ENCODE results near the gene RAB3GAP1. TPM values are rescaled to one million over a fixed set of nuclear protein-coding genes. Genes with fewer than 3 reads are reported as not detected.
"Not testable (repeated sequence)": the region's sequence is repeated elsewhere in the genome, so short reads cannot be mapped to it uniquely, and the experiment has no call there.

RAB3GAP1 gene
- total RNA-seq, 1 experiment from 2014 or later: 29.7 TPM

DNA sequence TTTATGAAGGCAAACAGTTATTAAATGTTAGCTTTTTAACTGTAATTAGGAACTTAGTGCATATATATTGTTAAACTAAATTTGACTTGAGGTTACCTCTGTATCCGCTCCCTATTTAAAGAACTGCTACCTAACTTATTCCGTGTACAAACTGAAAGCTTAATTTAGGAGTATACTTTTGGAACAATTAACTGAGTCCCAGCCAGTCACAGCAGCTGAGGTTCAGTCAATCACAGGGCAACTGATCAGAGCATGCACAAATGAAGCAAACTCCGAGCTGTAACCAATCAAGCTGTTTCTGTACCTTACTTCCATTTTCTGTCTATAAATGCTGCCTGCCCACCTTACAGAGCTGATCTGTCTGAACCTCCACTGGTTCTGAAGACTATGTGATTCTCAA, 61.2 kb downstream of the RAB3GAP1 start:
- no peak for DNase-seq
- H3K27me3 ChIP-seq (ENCODE audit: control insufficient read depth, insufficient read depth, low read length): no peaks in the 10 kb centered on the region
- no peak overlapping the region for H3K4me3 ChIP-seq (ENCODE audit: insufficient read depth, low read depth, low read length)
- H3K36me3 ChIP-seq (replicated peaks; ENCODE audit: control insufficient read depth, insufficient read depth, low read length): peaks cover 2% of the 10 kb centered on the region

DNA sequence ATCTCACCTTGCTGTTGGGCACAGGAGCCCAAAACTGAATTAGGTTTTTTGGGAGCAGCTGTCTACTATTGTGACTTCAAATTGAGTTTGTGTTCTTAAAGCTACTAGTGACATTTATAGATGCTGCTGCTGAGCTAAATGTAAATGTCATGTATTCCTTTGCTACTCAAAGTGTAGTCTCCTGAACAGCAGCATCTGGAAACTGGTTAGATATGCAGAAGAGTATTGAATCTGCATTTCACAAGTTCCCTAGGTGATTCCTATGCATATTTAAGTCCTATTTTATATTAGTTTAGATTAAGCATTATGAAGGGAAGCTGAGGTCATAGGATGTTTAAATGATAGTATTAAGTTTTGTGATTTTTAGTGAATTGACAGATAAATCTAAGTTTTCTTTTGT, 67.5 kb downstream of the RAB3GAP1 start:
- DNase-seq: no peak
- Histone ChIP-seq H3K27me3 (ENCODE audit: control insufficient read depth, insufficient read depth, low read length) (no peaks in the 10 kb centered on the region), H3K36me3 (replicated peaks; ENCODE audit: control insufficient read depth, insufficient read depth, low read length) (no peaks in the 10 kb centered on the region; the same call in 1 of the 2 replicates), H3K4me3 (ENCODE audit: insufficient read depth, low read depth, low read length) (no peak overlapping the region)

- no peak for DNase-seq
- Histone ChIP-seq H3K4me3 (ENCODE audit: insufficient read depth, low read depth, low read length) (no peak overlapping the region), H3K27me3 (ENCODE audit: control insufficient read depth, insufficient read depth, low read length) (no peaks in the 10 kb centered on the region), H3K36me3 (replicated peaks; ENCODE audit: control insufficient read depth, insufficient read depth, low read length) (no peaks in the 10 kb centered on the region)
Measured at GRCh38 chr2:135121016-135121657, 69.0 kb downstream of the RAB3GAP1 start.

DNA sequence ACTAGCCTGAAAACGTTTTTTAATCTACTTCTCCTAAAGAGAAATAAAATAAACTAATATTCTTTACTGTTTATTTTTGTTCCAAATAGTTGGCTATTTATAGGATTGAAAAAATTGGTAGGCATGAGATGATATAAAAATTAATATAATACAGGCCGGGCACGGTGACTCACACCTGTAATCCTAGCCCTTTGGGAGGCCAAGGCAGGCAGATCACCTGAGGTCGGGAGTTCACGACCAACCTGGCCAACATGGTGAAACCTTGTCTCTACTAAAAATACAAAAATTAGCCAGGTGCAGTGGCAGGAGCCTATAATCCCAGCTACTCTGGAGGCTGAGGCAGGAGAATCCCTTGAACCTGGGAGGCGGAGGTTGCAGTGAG, 69.6 kb downstream of the RAB3GAP1 start:
- not testable (repeated sequence) for H3K36me3 ChIP-seq (replicated peaks; ENCODE audit: control insufficient read depth, insufficient read depth, low read length); DNase-seq

DNA sequence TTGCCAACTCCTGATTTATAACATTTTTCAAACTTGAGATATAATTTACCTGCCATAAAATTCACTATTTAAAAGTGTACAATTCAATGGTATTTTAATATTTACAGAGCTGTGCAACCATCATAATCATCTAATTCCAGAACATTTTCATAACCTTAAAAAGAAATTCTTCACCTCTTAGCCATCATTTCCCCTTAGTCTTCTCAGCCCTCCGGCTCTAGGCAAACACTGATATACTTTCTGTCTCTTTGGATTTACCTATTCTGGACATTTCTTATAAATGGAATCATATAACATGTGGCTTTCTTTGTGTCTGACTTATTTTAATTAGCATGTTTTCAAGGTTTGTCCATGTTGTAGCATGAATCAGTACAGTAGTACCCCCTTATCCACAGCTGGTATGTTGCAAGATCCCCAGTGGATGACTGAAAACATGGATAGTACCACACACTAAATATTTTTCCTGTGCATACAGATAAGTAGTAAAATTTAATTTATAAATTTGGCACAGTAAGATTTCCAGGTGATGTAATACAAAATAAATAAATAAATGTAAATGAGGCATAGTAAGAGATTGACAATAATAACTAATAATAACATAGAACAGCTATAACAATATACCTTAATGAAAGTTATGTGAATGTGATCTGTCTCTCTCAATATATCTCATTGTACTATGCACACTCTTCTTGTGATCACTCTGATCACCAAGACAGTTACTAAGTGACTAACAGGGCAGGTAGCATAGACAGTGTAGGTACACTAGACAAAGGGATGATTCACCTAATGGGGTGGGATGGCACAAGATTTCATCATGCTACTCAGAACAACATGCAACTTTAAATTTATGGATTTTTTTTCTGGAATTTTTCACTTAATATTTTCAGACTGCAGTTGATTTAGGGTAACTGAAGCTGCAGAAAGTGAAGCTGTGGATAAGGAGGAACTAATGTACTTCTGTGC, 73.1 kb downstream of the RAB3GAP1 start:
- no peak for DNase-seq
- Histone ChIP-seq H3K36me3 (replicated peaks; ENCODE audit: control insufficient read depth, insufficient read depth, low read length) (peaks cover under 1% of the 10 kb centered on the region; the same call in 1 of the 2 replicates), H3K27me3 (ENCODE audit: control insufficient read depth, insufficient read depth, low read length) (no peaks in the 10 kb centered on the region), H3K4me3 (ENCODE audit: insufficient read depth, low read depth, low read length) (no peak overlapping the region)

More for the DNA sequence above, 69.6 kb downstream of the RAB3GAP1 start:
- not testable (repeated sequence) for H3K4me3 ChIP-seq (ENCODE audit: insufficient read depth, low read depth, low read length); H3K27me3 ChIP-seq (ENCODE audit: control insufficient read depth, insufficient read depth, low read length)

DNA sequence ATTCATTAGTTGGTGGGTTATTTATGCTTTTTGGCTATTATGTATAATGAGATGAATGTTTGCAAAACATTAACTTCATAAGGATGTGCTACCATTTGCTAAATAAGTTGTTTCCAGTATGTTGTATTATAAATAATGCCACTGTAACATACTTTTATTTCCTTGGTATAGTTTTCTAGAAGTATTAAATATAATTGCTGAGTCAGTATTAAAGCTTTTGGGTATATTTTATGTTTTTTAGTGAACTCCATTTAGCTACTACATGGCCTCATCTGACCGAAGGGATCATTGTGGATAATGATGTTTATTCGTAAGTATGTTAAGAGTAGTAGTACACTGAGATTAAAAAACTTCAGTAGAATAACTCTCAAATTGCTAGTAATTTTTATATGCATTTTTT, 73.8 kb downstream of the RAB3GAP1 start:
- Histone ChIP-seq H3K4me3 (ENCODE audit: insufficient read depth, low read depth, low read length) (no peak overlapping the region), H3K36me3 (replicated peaks; ENCODE audit: control insufficient read depth, insufficient read depth, low read length) (peaks cover 3% of the 10 kb centered on the region; the same call in 1 of the 2 replicates), H3K27me3 (ENCODE audit: control insufficient read depth, insufficient read depth, low read length) (no peaks in the 10 kb centered on the region)
- DNase-seq: no peak

- no peak for DNase-seq
- no peaks in the 10 kb centered on the region for H3K27me3 ChIP-seq (ENCODE audit: control insufficient read depth, insufficient read depth, low read length)
- no peak overlapping the region for H3K4me3 ChIP-seq (ENCODE audit: insufficient read depth, low read depth, low read length)
- peaks cover 5% of the 10 kb centered on the region; the same call in 1 of the 2 replicates for H3K36me3 ChIP-seq (replicated peaks; ENCODE audit: control insufficient read depth, insufficient read depth, low read length)
Measured at GRCh38 chr2:135130751-135131150, 78.7 kb downstream of the RAB3GAP1 start.

GRCh38 chr2:135132314-135132713, 80.2 kb downstream of the RAB3GAP1 start:
- DNase-seq: no peak
- Histone ChIP-seq H3K36me3 (replicated peaks; ENCODE audit: control insufficient read depth, insufficient read depth, low read length) (peaks cover 5% of the 10 kb centered on the region; the same call in 1 of the 2 replicates), H3K4me3 (ENCODE audit: insufficient read depth, low read depth, low read length) (no peak overlapping the region), H3K27me3 (ENCODE audit: control insufficient read depth, insufficient read depth, low read length) (no peaks in the 10 kb centered on the region)

DNA sequence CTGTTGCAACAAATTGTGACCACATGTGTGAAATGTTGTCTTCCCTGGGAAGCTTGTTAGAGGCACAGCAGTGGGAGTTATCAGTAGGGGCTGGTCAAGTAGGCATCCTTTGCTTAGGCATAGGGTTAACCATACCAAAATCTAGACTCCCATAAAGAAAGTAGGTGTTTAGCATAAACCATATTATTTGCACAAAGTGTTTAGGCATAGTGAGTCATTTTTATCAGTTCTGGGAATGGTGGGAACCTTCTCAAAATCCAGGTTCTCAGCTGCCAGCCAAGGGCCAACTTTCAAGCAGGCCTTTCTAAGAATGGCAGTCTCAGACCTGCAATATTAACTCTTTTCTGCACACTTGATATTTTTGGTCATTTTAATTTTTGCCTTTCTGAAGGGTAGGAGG, 88.5 kb downstream of the RAB3GAP1 start:
- DNase-seq: no peak
- no peak overlapping the region for H3K4me3 ChIP-seq (ENCODE audit: insufficient read depth, low read depth, low read length)
- H3K27me3 ChIP-seq (ENCODE audit: control insufficient read depth, insufficient read depth, low read length): no peaks in the 10 kb centered on the region
- H3K36me3 ChIP-seq (replicated peaks; ENCODE audit: control insufficient read depth, insufficient read depth, low read length): no peaks in the 10 kb centered on the region; the same call in 1 of the 2 replicates

DNA sequence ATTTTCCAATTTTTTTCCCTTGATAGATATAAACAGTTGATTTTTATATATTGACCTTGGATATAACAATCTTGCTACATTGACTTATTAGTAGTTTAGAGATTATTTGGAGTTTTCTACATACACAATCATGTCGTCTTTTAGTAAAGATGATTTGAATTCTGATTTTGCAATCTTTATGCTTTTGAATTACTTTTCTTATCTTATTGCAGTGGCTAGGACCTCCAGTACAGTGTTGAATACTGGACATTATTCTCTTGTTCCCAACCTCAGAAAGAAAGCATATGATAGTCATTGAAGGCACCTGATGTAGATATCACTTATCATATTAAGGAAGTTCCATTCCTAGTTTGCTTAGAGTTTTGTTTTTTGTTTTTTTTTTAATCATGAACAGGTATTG, 90.2 kb downstream of the RAB3GAP1 start:
- Histone ChIP-seq H3K27me3 (ENCODE audit: control insufficient read depth, insufficient read depth, low read length) (no peaks in the 10 kb centered on the region), H3K4me3 (ENCODE audit: insufficient read depth, low read depth, low read length) (no peak overlapping the region), H3K36me3 (replicated peaks; ENCODE audit: control insufficient read depth, insufficient read depth, low read length) (no peaks in the 10 kb centered on the region; the same call in 1 of the 2 replicates)
- no peak for DNase-seq

- Histone ChIP-seq H3K4me3 (ENCODE audit: insufficient read depth, low read depth, low read length) (no peak overlapping the region), H3K36me3 (replicated peaks; ENCODE audit: control insufficient read depth, insufficient read depth, low read length) (no peaks in the 10 kb centered on the region; the same call in 1 of the 2 replicates), H3K27me3 (ENCODE audit: control insufficient read depth, insufficient read depth, low read length) (no peaks in the 10 kb centered on the region)
- no peak for DNase-seq
Measured at GRCh38 chr2:135144343-135144742, 92.3 kb downstream of the RAB3GAP1 start.

GRCh38 chr2:135149251-135149650, 97.2 kb downstream of the RAB3GAP1 start:
- Histone ChIP-seq H3K4me3 (ENCODE audit: insufficient read depth, low read depth, low read length) (no peak overlapping the region), H3K36me3 (replicated peaks; ENCODE audit: control insufficient read depth, insufficient read depth, low read length) (peaks cover 4% of the 10 kb centered on the region), H3K27me3 (ENCODE audit: control insufficient read depth, insufficient read depth, low read length) (no peaks in the 10 kb centered on the region)
- no peak for DNase-seq

GRCh38 chr2:135150725-135151124, 98.6 kb downstream of the RAB3GAP1 start:
- Histone ChIP-seq H3K4me3 (ENCODE audit: insufficient read depth, low read depth, low read length) (no peak overlapping the region), H3K36me3 (replicated peaks; ENCODE audit: control insufficient read depth, insufficient read depth, low read length) (peaks cover 7% of the 10 kb centered on the region), H3K27me3 (ENCODE audit: control insufficient read depth, insufficient read depth, low read length) (no peaks in the 10 kb centered on the region)
- DNase-seq: no peak

DNA sequence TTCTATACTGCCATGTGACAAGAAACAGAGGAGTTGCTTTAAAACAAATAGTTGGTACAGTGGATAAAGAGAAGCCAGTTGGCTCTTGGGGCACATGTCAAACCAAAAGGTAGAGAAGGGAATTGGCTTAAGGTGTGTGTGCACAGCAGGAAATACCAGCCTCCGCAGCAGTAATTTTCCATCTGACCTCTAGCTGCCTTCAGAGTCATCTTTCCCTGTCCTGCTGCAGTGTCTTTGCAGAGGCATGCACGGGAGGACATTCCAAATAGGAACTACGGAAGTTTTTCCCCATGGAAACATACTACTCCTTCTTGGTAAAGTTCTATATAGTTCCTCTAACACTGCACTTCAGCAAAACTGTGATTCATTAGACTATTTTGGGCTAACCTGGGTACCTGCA, 99.5 kb downstream of the RAB3GAP1 start:
- H3K36me3 ChIP-seq (replicated peaks; ENCODE audit: control insufficient read depth, insufficient read depth, low read length): peaks cover 7% of the 10 kb centered on the region
- no peak overlapping the region for H3K4me3 ChIP-seq (ENCODE audit: insufficient read depth, low read depth, low read length)
- DNase-seq: no peak
- H3K27me3 ChIP-seq (ENCODE audit: control insufficient read depth, insufficient read depth, low read length): no peaks in the 10 kb centered on the region

DNA sequence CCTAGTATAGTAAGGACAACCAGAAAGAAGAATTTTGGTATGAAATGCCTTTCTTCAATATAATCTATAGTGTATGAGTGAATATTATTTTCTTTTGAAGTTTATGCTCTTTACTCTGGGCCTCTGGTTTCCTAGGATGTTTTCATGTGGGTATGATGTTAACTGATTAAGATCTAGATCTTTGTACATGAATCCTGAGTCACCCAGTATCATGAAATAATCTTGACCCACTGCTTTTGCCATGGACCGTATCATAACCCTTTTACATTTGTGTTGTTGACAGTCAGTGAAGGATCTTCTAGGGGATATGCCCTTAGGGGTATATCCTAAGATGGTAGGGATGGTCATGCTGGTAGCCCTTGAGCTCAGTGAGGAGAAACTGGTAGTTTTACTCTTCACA, 100.3 kb downstream of the RAB3GAP1 start:
- H3K4me3 ChIP-seq (ENCODE audit: insufficient read depth, low read depth, low read length): no peak overlapping the region
- H3K27me3 ChIP-seq (ENCODE audit: control insufficient read depth, insufficient read depth, low read length): no peaks in the 10 kb centered on the region
- H3K36me3 ChIP-seq (replicated peaks; ENCODE audit: control insufficient read depth, insufficient read depth, low read length): peaks cover 7% of the 10 kb centered on the region
- DNase-seq: no peak
